ENCODE measurements around the gene COPB2. TPM values are rescaled to one million over a fixed set of nuclear protein-coding genes. Genes with fewer than 3 reads are reported as not detected.

Gene COPB2
- total RNA-seq, 5 donors from 2014 or later (not counting 1 experiment from before 2014, with no cell fraction given): 25.6 to 76.6 (median 68.2) TPM

GRCh38 chr3:139311557-139311956 lies 77.9 kb downstream of the COPB2 start:
- H3K4me1 Mint-ChIP-seq: no peaks in the 10 kb centered on the region
- ATAC-seq (replicated peaks in 1 of 4): no peak

GRCh38 chr3:139310474-139310933 lies 78.9 kb downstream of the COPB2 start:
- POLR2A ChIA-PET: no interaction called here
- no peaks in the 10 kb centered on the region for H3K9me3 ChIP-seq
- Mint-ChIP-seq H3K4me3 (no peak overlapping the region), H3K4me1 (no peaks in the 10 kb centered on the region), H3K9me3 (no peaks in the 10 kb centered on the region), H3K27me3 (peaks cover 16% of the 10 kb centered on the region in 2 donors), H3K27ac (no peak overlapping the region), H3K36me3 (no peaks in the 10 kb centered on the region)
- peaks cover 0 to 18% of the 10 kb centered on the region in 2 experiments for H3K27me3 ChIP-seq (replicated peaks in 1 of 2; ENCODE audit: control insufficient read depth in 2 of 2, extremely low read depth in 1 of 2, insufficient read depth in 2 of 2, low read length in 1 of 2)
- no peaks in the 10 kb centered on the region for H3K4me1 ChIP-seq (ENCODE audit: control insufficient read depth in 1 of 2, extremely low read depth in 1 of 2, insufficient read depth in 2 of 2, low read length in 2 of 2)
- DNase-seq: no peak
- 86% methylated on average over 5 of the region's 8 CpGs for WGBS (ENCODE audit: insufficient coverage)
- no peak for ATAC-seq (replicated peaks in 1 of 4)
- H3K4me3 ChIP-seq (ENCODE audit: control insufficient read depth in 1 of 2, extremely low read depth in 1 of 2, low read length in 1 of 2): no peak overlapping the region
- H3K36me3 ChIP-seq (ENCODE audit: control insufficient read depth in 2 of 2, extremely low read depth in 1 of 2, insufficient read depth in 1 of 2, low read length in 1 of 2): no peaks in the 10 kb centered on the region
- CTCF ChIA-PET: interaction anchor here in 1 of 2 donors (0.6 kb wide), 1 partner anchor 516 kb away, joined by 6 read pairs; no protein-coding TSS in a partner anchor
- no peak overlapping the region for H3K27ac ChIP-seq (ENCODE audit: low read length)

More at GRCh38 chr3:139311557-139311956, 77.9 kb downstream of the COPB2 start:
- Histone ChIP-seq H3K4me3 (ENCODE audit: control insufficient read depth in 1 of 2, extremely low read depth in 1 of 2, low read length in 1 of 2) (no peak overlapping the region), H3K4me1 (ENCODE audit: control insufficient read depth in 1 of 2, extremely low read depth in 1 of 2, insufficient read depth in 2 of 2, low read length in 2 of 2) (no peaks in the 10 kb centered on the region), H3K27ac (ENCODE audit: low read length) (no peak overlapping the region), H3K36me3 (ENCODE audit: control insufficient read depth in 2 of 2, extremely low read depth in 1 of 2, insufficient read depth in 1 of 2, low read length in 1 of 2) (no peaks in the 10 kb centered on the region), H3K27me3 (replicated peaks in 1 of 2; ENCODE audit: control insufficient read depth in 2 of 2, extremely low read depth in 1 of 2, insufficient read depth in 2 of 2, low read length in 1 of 2) (peaks cover 0 to 25% of the 10 kb centered on the region in 2 experiments), H3K9me3 (no peaks in the 10 kb centered on the region)
- peaks cover 19 to 21% of the 10 kb centered on the region in 2 donors for H3K27me3 Mint-ChIP-seq
- no peak for DNase-seq
- no peak overlapping the region for H3K4me3 Mint-ChIP-seq
- ChIA-PET POLR2A (no interaction called here), CTCF (no interaction called here)
- no peaks in the 10 kb centered on the region for H3K36me3 Mint-ChIP-seq
- no peak overlapping the region for H3K27ac Mint-ChIP-seq
- H3K9me3 Mint-ChIP-seq: no peaks in the 10 kb centered on the region
- WGBS (ENCODE audit: insufficient coverage): no CpG with 5 or more reads among the region's 1 CpG

GRCh38 chr3:139309880-139310279 lies 79.6 kb downstream of the COPB2 start:
- H3K27me3 Mint-ChIP-seq: peaks cover 11 to 19% of the 10 kb centered on the region in 2 donors

DNA sequence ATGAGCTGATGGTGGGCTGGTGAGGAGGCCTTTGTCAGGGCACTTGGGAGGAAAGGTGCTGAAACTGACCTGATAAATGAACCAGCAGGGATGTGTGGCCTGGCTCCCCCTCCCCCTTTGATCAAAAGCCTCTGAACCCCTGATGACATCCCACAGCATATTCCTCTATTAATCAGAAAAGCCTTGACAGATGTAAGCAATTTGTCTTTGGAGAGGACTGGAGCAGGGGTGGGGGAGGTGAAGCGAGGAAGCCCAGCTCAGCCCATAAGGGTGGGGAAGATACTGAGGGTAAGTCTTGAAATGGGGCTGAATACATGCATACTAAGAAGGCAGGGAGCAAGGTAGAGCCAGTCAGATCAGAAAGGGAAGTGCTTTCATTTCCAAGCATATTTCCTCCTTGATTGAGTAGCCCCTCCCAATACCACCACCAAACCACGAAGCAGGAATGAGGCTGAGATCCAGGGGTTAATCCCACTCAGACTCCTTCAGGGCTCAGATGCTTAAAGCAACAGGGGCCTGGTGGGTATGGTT lies 80.3 kb downstream of the COPB2 start:
- no peak overlapping the region for H3K27ac Mint-ChIP-seq
- no peaks in the 10 kb centered on the region for H3K4me1 ChIP-seq (ENCODE audit: control insufficient read depth in 1 of 2, extremely low read depth in 1 of 2, insufficient read depth in 2 of 2, low read length in 2 of 2)
- 26% methylated on average over 2 of the region's 2 CpGs for WGBS (ENCODE audit: insufficient coverage)
- H3K27ac ChIP-seq (ENCODE audit: low read length): no peak overlapping the region
- no peak for DNase-seq
- H3K9me3 Mint-ChIP-seq: no peaks in the 10 kb centered on the region
- POLR2A ChIA-PET: no interaction called here
- ATAC-seq (replicated peaks in 1 of 4): no peak
- no peaks in the 10 kb centered on the region for H3K4me1 Mint-ChIP-seq
- H3K9me3 ChIP-seq: no peaks in the 10 kb centered on the region
- H3K36me3 Mint-ChIP-seq: no peaks in the 10 kb centered on the region
- CTCF ChIA-PET: no interaction called here
- no peak overlapping the region for H3K4me3 Mint-ChIP-seq
- H3K36me3 ChIP-seq (ENCODE audit: control insufficient read depth in 2 of 2, extremely low read depth in 1 of 2, insufficient read depth in 1 of 2, low read length in 1 of 2): no peaks in the 10 kb centered on the region
- peaks cover 7 to 19% of the 10 kb centered on the region in 2 donors for H3K27me3 Mint-ChIP-seq
- no peak overlapping the region for H3K4me3 ChIP-seq (ENCODE audit: control insufficient read depth in 1 of 2, extremely low read depth in 1 of 2, low read length in 1 of 2)
- peaks cover 0 to 12% of the 10 kb centered on the region in 2 experiments for H3K27me3 ChIP-seq (replicated peaks in 1 of 2; ENCODE audit: control insufficient read depth in 2 of 2, extremely low read depth in 1 of 2, insufficient read depth in 2 of 2, low read length in 1 of 2)

More at GRCh38 chr3:139309880-139310279, 79.6 kb downstream of the COPB2 start:
- ChIA-PET CTCF (no interaction called here), POLR2A (no interaction called here)
- Histone ChIP-seq H3K27me3 (replicated peaks in 1 of 2; ENCODE audit: control insufficient read depth in 2 of 2, extremely low read depth in 1 of 2, insufficient read depth in 2 of 2, low read length in 1 of 2) (peaks cover 0 to 15% of the 10 kb centered on the region in 2 experiments), H3K9me3 (no peaks in the 10 kb centered on the region), H3K4me1 (ENCODE audit: control insufficient read depth in 1 of 2, extremely low read depth in 1 of 2, insufficient read depth in 2 of 2, low read length in 2 of 2) (no peaks in the 10 kb centered on the region), H3K36me3 (ENCODE audit: control insufficient read depth in 2 of 2, extremely low read depth in 1 of 2, insufficient read depth in 1 of 2, low read length in 1 of 2) (no peaks in the 10 kb centered on the region), H3K27ac (ENCODE audit: low read length) (no peak overlapping the region), H3K4me3 (ENCODE audit: control insufficient read depth in 1 of 2, extremely low read depth in 1 of 2, low read length in 1 of 2) (no peak overlapping the region)
- Mint-ChIP-seq H3K36me3 (no peaks in the 10 kb centered on the region), H3K9me3 (no peaks in the 10 kb centered on the region), H3K27ac (no peak overlapping the region), H3K4me3 (no peak overlapping the region), H3K4me1 (no peaks in the 10 kb centered on the region)
- DNase-seq: no peak
- WGBS (ENCODE audit: insufficient coverage): 46% methylated on average over 2 of the region's 4 CpGs
- ATAC-seq (replicated peaks in 1 of 4): no peak

DNA sequence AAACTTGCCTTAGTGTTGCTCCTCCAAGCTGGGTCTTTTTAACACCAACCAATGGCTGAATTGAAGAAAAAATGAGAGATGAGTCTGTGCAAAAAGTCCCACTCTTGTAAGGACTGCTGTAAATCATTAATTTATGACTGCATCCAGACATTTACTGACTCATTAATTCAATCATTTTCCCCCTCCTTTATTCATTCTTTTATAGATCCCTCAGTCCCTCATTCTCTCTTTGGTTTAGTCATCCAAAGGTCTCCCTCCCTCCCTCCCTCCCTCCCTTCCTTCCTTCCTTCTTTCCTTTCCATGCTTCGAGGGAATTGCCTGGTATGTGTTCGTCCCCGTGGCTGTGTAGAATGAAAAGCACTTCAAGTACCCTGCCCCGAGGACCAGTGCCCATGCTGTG lies 80.9 kb downstream of the COPB2 start:
- Mint-ChIP-seq H3K9me3 (no peaks in the 10 kb centered on the region), H3K27ac (no peak overlapping the region), H3K27me3 (peaks cover 3 to 15% of the 10 kb centered on the region in 2 donors), H3K4me3 (no peak overlapping the region), H3K36me3 (no peaks in the 10 kb centered on the region), H3K4me1 (no peaks in the 10 kb centered on the region)
- DNase-seq: no peak
- POLR2A ChIA-PET: no interaction called here
- ATAC-seq (replicated peaks in 1 of 4): no peak
- 60% methylated on average over 1 of the region's 4 CpGs for WGBS (ENCODE audit: insufficient coverage)
- CTCF ChIA-PET: no interaction called here
- H3K27me3 ChIP-seq (replicated peaks in 1 of 2; ENCODE audit: control insufficient read depth in 2 of 2, extremely low read depth in 1 of 2, insufficient read depth in 2 of 2, low read length in 1 of 2): peaks cover 0 to 8% of the 10 kb centered on the region in 2 experiments
- H3K27ac ChIP-seq (ENCODE audit: low read length): no peak overlapping the region
- no peaks in the 10 kb centered on the region for H3K4me1 ChIP-seq (ENCODE audit: control insufficient read depth in 1 of 2, extremely low read depth in 1 of 2, insufficient read depth in 2 of 2, low read length in 2 of 2)
- no peaks in the 10 kb centered on the region for H3K36me3 ChIP-seq (ENCODE audit: control insufficient read depth in 2 of 2, extremely low read depth in 1 of 2, insufficient read depth in 1 of 2, low read length in 1 of 2)
- no peaks in the 10 kb centered on the region for H3K9me3 ChIP-seq
- H3K4me3 ChIP-seq (ENCODE audit: control insufficient read depth in 1 of 2, extremely low read depth in 1 of 2, low read length in 1 of 2): no peak overlapping the region

- peaks cover 0 to under 1% (median 0%) of the 10 kb centered on the region in 3 donors for H3K4me1 Mint-ChIP-seq
- no peak for DNase-seq
- Histone ChIP-seq H3K36me3 (ENCODE audit: control insufficient read depth in 2 of 2, extremely low read depth in 1 of 2, insufficient read depth in 1 of 2, low read length in 1 of 2) (no peaks in the 10 kb centered on the region), H3K9me3 (no peaks in the 10 kb centered on the region), H3K4me1 (ENCODE audit: control insufficient read depth in 1 of 2, extremely low read depth in 1 of 2, insufficient read depth in 2 of 2, low read length in 2 of 2) (no peaks in the 10 kb centered on the region), H3K27me3 (replicated peaks in 1 of 2; ENCODE audit: control insufficient read depth in 2 of 2, extremely low read depth in 1 of 2, insufficient read depth in 2 of 2, low read length in 1 of 2) (peaks cover 0 to 8% of the 10 kb centered on the region in 2 experiments), H3K27ac (ENCODE audit: low read length) (no peak overlapping the region), H3K4me3 (ENCODE audit: control insufficient read depth in 1 of 2, extremely low read depth in 1 of 2, low read length in 1 of 2) (no peak overlapping the region)
- CTCF ChIA-PET: interaction anchor here in 1 of 2 donors (0.6 kb wide), 1 partner anchor 724 kb away, joined by 3 read pairs; no protein-coding TSS in a partner anchor
- H3K36me3 Mint-ChIP-seq: no peaks in the 10 kb centered on the region
- H3K9me3 Mint-ChIP-seq: no peaks in the 10 kb centered on the region
- POLR2A ChIA-PET: no interaction called here
- H3K4me3 Mint-ChIP-seq: no peak overlapping the region
- 75% methylated on average over 4 of the region's 6 CpGs for WGBS (ENCODE audit: insufficient coverage)
- no peak overlapping the region for H3K27ac Mint-ChIP-seq
- peaks cover 1 to 11% of the 10 kb centered on the region in 2 donors for H3K27me3 Mint-ChIP-seq
- no peak for ATAC-seq (replicated peaks in 1 of 4)
Observed at GRCh38 chr3:139307601-139308555, 81.6 kb downstream of the COPB2 start.

Data from T-cell (primary cell).